IMR-90 (cell line): ENCODE measurements around the gene AUTS2. TPM values are rescaled to one million over a fixed set of nuclear protein-coding genes. Genes with fewer than 3 reads are reported as not detected.

ENCODE experiments used
- ATAC-seq: fragments of 200-7000 bp; cut with Tn5 transposase; 2 replicates; pipeline ENCODE4 v1.9.1; 2020; ENCODE audit warnings: low read depth, mild to moderate bottlenecking, moderate library complexity
- BruUV-seq: library from RNA; stranded (reverse); fragments of 400-500 nt; replicated peaks from 2 replicates; lab custom pipeline; 2021; lab: Mats Ljungman, UMichigan
- CTCF ChIA-PET: fragments of 300-600 bp; formaldehyde crosslinking; extraction: SDS; loops from one replicate; lab custom pipeline; 2021; ENCODE audit warnings: antibody characterized with exemption; lab: Yijun Ruan, JAX
- POLR2A ChIA-PET: fragments of 300-600 bp; sonication (Branson Sonifier 250); formaldehyde crosslinking; loops from one replicate; lab custom pipeline; 2022; ENCODE audit warnings: antibody characterized with exemption; ENCODE audit not compliant: unreplicated experiment; lab: Charles Lee
- DNase-seq: peaks from one replicate; pipeline ENCODE4 v3.0.0; 2013
- H2AFZ ChIP-seq: replicated peaks from 2 replicates; pipeline ENCODE3; 2013; ENCODE audit warnings: low read length, mild to moderate bottlenecking; ENCODE audit not compliant: poor library complexity
- H2AK5ac ChIP-seq: 2 replicates; pipeline ENCODE4 v1.6.1; 2013; ENCODE audit warnings: low read depth, low read length, inconsistent platforms
- H2AK9ac ChIP-seq: replicated peaks from 2 replicates; pipeline ENCODE3; 2013; ENCODE audit warnings: mild to moderate bottlenecking, low read depth, low read length, moderate library complexity; ENCODE audit not compliant: poor library complexity
- H2BK120ac ChIP-seq: 2 replicates; pipeline ENCODE4 v1.6.1; 2013; ENCODE audit warnings: low read depth, low read length, inconsistent platforms
- H2BK15ac ChIP-seq: 3 replicates; pipeline ENCODE4 v1.6.1; 2013; ENCODE audit warnings: low read depth, low read length, inconsistent platforms
- H2BK20ac ChIP-seq: 2 replicates; pipeline ENCODE4 v1.6.1; 2013; ENCODE audit warnings: low read depth, mild to moderate bottlenecking, inconsistent platforms, low read length, moderate library complexity
- H2BK5ac ChIP-seq: 2 replicates; pipeline ENCODE4 v1.6.1; 2013; ENCODE audit warnings: mild to moderate bottlenecking, low read depth, low read length, inconsistent platforms; ENCODE audit not compliant: poor library complexity, severe bottlenecking
- H3K14ac ChIP-seq: replicated peaks from 2 replicates; pipeline ENCODE4 v1.6.1; 2013; ENCODE audit warnings: low read depth, low read length, inconsistent platforms
- H3K18ac ChIP-seq: 2 replicates; pipeline ENCODE4 v1.6.1; 2013; ENCODE audit warnings: low read depth, low read length, control low read depth
- H3K23ac ChIP-seq: 2 replicates; pipeline ENCODE4 v1.6.1; 2013; ENCODE audit warnings: low read depth, low read length, inconsistent platforms
- H3K27ac ChIP-seq: 2 replicates; pipeline ENCODE4 v1.5.1; 2013; ENCODE audit warnings: mild to moderate bottlenecking, control low read depth, low read length; ENCODE audit not compliant: insufficient read depth
- H3K27me3 ChIP-seq: 2 replicates; pipeline ENCODE4 v1.6.1; 2013; ENCODE audit warnings: low read length; ENCODE audit not compliant: control insufficient read depth, insufficient read depth
- H3K36me3 ChIP-seq: 2 replicates; pipeline ENCODE4 v1.6.1; 2013; ENCODE audit warnings: low read length, mixed read lengths; ENCODE audit not compliant: control insufficient read depth, insufficient read depth
- H3K4ac ChIP-seq: 2 replicates; pipeline ENCODE4 v1.6.1; 2013; ENCODE audit warnings: low read depth, low read length, inconsistent platforms
- H3K4me1 ChIP-seq: 2 replicates; pipeline ENCODE4 v1.6.1; 2013; ENCODE audit warnings: low read length, mixed read lengths; ENCODE audit not compliant: control insufficient read depth, insufficient read depth
- H3K4me2 ChIP-seq: 2 replicates; pipeline ENCODE4 v1.6.1; 2013; ENCODE audit warnings: low read depth, mild to moderate bottlenecking, control low read depth, low read length, moderate library complexity
- H3K4me3 ChIP-seq: 2 replicates; pipeline ENCODE4 v1.5.1; 2013; ENCODE audit warnings: low read depth, mild to moderate bottlenecking, control low read depth, low read length, moderate library complexity; ENCODE audit not compliant: insufficient read depth
- H3K56ac ChIP-seq: 2 replicates; pipeline ENCODE4 v1.6.1; 2013; ENCODE audit warnings: low read length, inconsistent platforms; ENCODE audit not compliant: insufficient read depth; ENCODE audit errors: extremely low read depth
- H3K79me1 ChIP-seq, 2 experiments: 2 replicates each; pipeline ENCODE4 v1.6.1; 2013; ENCODE audit warnings: low read length in 2 of 2, inconsistent platforms in 1 of 2, low read depth in 1 of 2
- H3K9ac ChIP-seq: 2 replicates; pipeline ENCODE4 v1.6.1; 2013; ENCODE audit warnings: low read depth, low read length, control low read depth
- H3K9me1 ChIP-seq: 2 replicates; pipeline ENCODE4 v1.6.1; 2013; ENCODE audit warnings: low read length, inconsistent platforms; ENCODE audit not compliant: insufficient read depth
- H3K9me3 ChIP-seq: 2 replicates; pipeline ENCODE4 v1.6.1; 2013; ENCODE audit warnings: low read length; ENCODE audit not compliant: control insufficient read depth, insufficient read depth
- H4K20me1 ChIP-seq: 2 replicates; pipeline ENCODE4 v1.6.1; 2013; ENCODE audit warnings: low read length, inconsistent platforms; ENCODE audit not compliant: insufficient read depth
- H4K5ac ChIP-seq: 2 replicates; pipeline ENCODE4 v1.6.1; 2013; ENCODE audit warnings: mild to moderate bottlenecking, low read depth, low read length, control low read depth
- H4K8ac ChIP-seq, 2 experiments: 2 replicates each; pipeline ENCODE4 v1.6.1; 2013; ENCODE audit warnings: low read depth in 2 of 2, low read length in 2 of 2, control low read depth in 1 of 2, inconsistent platforms in 1 of 2
- H4K91ac ChIP-seq: 2 replicates; pipeline ENCODE4 v1.6.1; 2013; ENCODE audit warnings: low read depth, low read length, inconsistent platforms; ENCODE audit not compliant: insufficient read depth
- BHLHE40 ChIP-seq: fragments of 150-350 bp; IDR thresholded peaks from 2 replicates; pipeline ENCODE4 v1.6.1; 2016; ENCODE audit warnings: mild to moderate bottlenecking, low read depth, low read length
- CHD1 ChIP-seq: IDR thresholded peaks from 2 replicates; pipeline ENCODE4 v1.6.1; 2012; ENCODE audit warnings: low read depth, low read length, improper control_type of control experiment
- FOS ChIP-seq: fragments of 150-350 bp; IDR thresholded peaks from 2 replicates; pipeline ENCODE4 v1.6.1; 2016; ENCODE audit warnings: low read depth, low read length
- MAFK ChIP-seq: IDR thresholded peaks from 2 replicates; pipeline ENCODE4 v1.6.1; 2012; ENCODE audit warnings: low read depth, low read length, improper control_type of control experiment
- MXI1 ChIP-seq: IDR thresholded peaks from 2 replicates; pipeline ENCODE4 v1.6.1; 2012; ENCODE audit warnings: low read depth, mild to moderate bottlenecking, low read length, moderate library complexity, borderline replicate concordance
- NFE2L2 ChIP-seq: fragments of 150-350 bp; IDR thresholded peaks from 2 replicates; pipeline ENCODE4 v1.6.1; 2016; ENCODE audit warnings: low read depth, mild to moderate bottlenecking, low read length
- POLR2A ChIP-seq: IDR thresholded peaks from 2 replicates; pipeline ENCODE4 v1.6.1; 2012; ENCODE audit warnings: mild to moderate bottlenecking, low read depth, low read length
- RAD21 ChIP-seq: IDR thresholded peaks from 2 replicates; pipeline ENCODE4 v1.6.1; 2012; ENCODE audit warnings: low read length, improper control_type of control experiment
- RCOR1 ChIP-seq: IDR thresholded peaks from 2 replicates; pipeline ENCODE4 v1.6.1; 2012; ENCODE audit warnings: mild to moderate bottlenecking, low read length, improper control_type of control experiment; ENCODE audit not compliant: insufficient replicate concordance
- RFX5 ChIP-seq: IDR thresholded peaks from 2 replicates; pipeline ENCODE4 v1.8.0; 2012; ENCODE audit warnings: low read depth, mild to moderate bottlenecking, low read length, moderate library complexity
- SMC3 ChIP-seq: fragments of 150-350 bp; IDR thresholded peaks from 2 replicates; pipeline ENCODE4 v1.6.1; 2016; ENCODE audit warnings: low read depth, mild to moderate bottlenecking, antibody characterized with exemption, low read length, moderate library complexity
- WGBS, 2 experiments: methylation state at CpG; one replicate each; pipeline versions ENCODE4 v1.1.5 to v1.1.7; 2013; ENCODE audit warnings: missing lambda C conversion rate in 2 of 2; ENCODE audit not compliant: insufficient read length in 1 of 2; ENCODE audit errors: extremely low coverage in 2 of 2; 5-methylcytosine and 5-hydroxymethylcytosine counted together
- dilution Hi-C: fragments of 300-500 bp; cut with HindIII; formaldehyde crosslinking; loops from one replicate; pipeline ENCODE4 v1.14.3; 2018; ENCODE audit warnings: low sequenced_read_pairs; ENCODE audit not compliant: unreplicated experiment
- in situ Hi-C: fragments of 300-500 bp; cut with MboI; formaldehyde crosslinking; loops from 3 replicates; pipeline ENCODE4 v1.14.3; 2019; ENCODE audit warnings: low sequenced_read_pairs, inconsistent platforms, mixed read lengths
- intact Hi-C: fragments of 100-400 bp; cut with micrococcal nuclease; formaldehyde crosslinking; loops from 2 replicates; pipeline ENCODE4 v1.10.0; 2022
- polyA plus RNA-seq, 3 experiments: library from polyadenylated mRNA; depleted of rRNA; stranded (reverse); fragments of >200 nt; gene quantifications; 2 replicates each; pipeline ENCODE4 v1.2.3, GENCODE V29; 2012; ENCODE audit warnings: low replicate concordance in 1 of 3
- total RNA-seq: library from RNA; depleted of rRNA; stranded (reverse); fragments of >200 nt; gene quantifications from 2 replicates; pipeline ENCODE4 v1.2.3, GENCODE V29; 2012

AUTS2 gene
- total and polyA plus RNA-seq, 2 of the 4 experiments (the other 2 are of a cell fraction): 0.90 to 3.0 TPM

GRCh38 chr7:69597278-69598076 lies 798 bp upstream of the AUTS2 start:
- dilution Hi-C loops: no loop called here
- intact Hi-C loops: loop anchor here (10.0 kb wide), 1 partner anchor 1097 kb away; no protein-coding TSS in a partner anchor
- Histone ChIP-seq H3K14ac (no peak overlapping the region), H3K4me1 (0 out of 2 replicates have a peak, but pooled peaks cover 2% of the 10 kb centered on the region), H2BK5ac (no peak overlapping the region), H2BK15ac (no peak overlapping the region), H3K18ac (no peak overlapping the region), H3K27ac (no peak overlapping the region), H3K27me3 (peaks cover 17% of the 10 kb centered on the region), H3K4me3 (peak overlapping the region; percentile 69), H4K8ac (no peak overlapping the region), H3K4me2 (peak overlapping the region; percentile 80), H3K9me1 (no peaks in the 10 kb centered on the region), H3K9ac (no peak overlapping the region), H3K56ac (no peak overlapping the region), H2BK120ac (no peak overlapping the region), H3K36me3 (no peaks in the 10 kb centered on the region), H3K23ac (no peak overlapping the region), H2AK5ac (no peak overlapping the region), H2AFZ (peak overlapping the region; percentile 83), H3K79me1 (no peaks in the 10 kb centered on the region), H3K4ac (no peak overlapping the region), H3K9me3 (no peaks in the 10 kb centered on the region), H2BK20ac (no peak overlapping the region), H2AK9ac (no peak overlapping the region), H4K5ac (no peak overlapping the region), H4K20me1 (no peaks in the 10 kb centered on the region), H4K91ac (no peak overlapping the region)
- no TSS peak for BruUV-seq
- in situ Hi-C loops: no loop called here
- TF ChIP-seq RAD21: no peak
- no peak for TF ChIP-seq RCOR1
- TF ChIP-seq SMC3: no peak
- no peak for TF ChIP-seq POLR2A
- no peak for TF ChIP-seq CHD1
- TF ChIP-seq NFE2L2: no peak
- TF ChIP-seq RFX5: no peak
- no peak for TF ChIP-seq MAFK
- TF ChIP-seq FOS: no peak
- TF ChIP-seq MXI1: no peak
- TF ChIP-seq BHLHE40: no peak
- WGBS, 2 experiments: 1% methylated on average over 31 of the region's 78 CpGs; no CpG with 5 or more reads in 1 of the 2 experiments
- peak; percentile 30 for ATAC-seq
- CTCF ChIA-PET: interaction anchor here (0.5 kb wide), 1 partner anchor 227 kb away, joined by 3 read pairs; no protein-coding TSS in a partner anchor
- no peak for DNase-seq
- POLR2A ChIA-PET: no interaction called here
